DMS53 treated with DMSO at 0.1 percent for 48 hours (cell line): Measurements from ENCODE around the gene NLRX1.
"Not testable (repeated sequence)": the region's sequence is repeated elsewhere in the genome, so short reads cannot be mapped to it uniquely, and the experiment has no call there.

ENCODE experiments used
- DNase-seq: peaks from one replicate; lab custom pipeline; 2025; ENCODE audit not compliant: unreplicated experiment; lab: John Stamatoyannopoulos, UW

NLRX1 gene

GRCh38 chr11:119154178-119154577, 14.3 kb upstream of the NLRX1 start:
- DNase-seq, result no peak

- DNase-seq, result no peak
Measured at GRCh38 chr11:119155733-119156492, 12.6 kb upstream of the NLRX1 start.

GRCh38 chr11:119156496-119156895, 12.0 kb upstream of the NLRX1 start:
- no peak for DNase-seq

DNA sequence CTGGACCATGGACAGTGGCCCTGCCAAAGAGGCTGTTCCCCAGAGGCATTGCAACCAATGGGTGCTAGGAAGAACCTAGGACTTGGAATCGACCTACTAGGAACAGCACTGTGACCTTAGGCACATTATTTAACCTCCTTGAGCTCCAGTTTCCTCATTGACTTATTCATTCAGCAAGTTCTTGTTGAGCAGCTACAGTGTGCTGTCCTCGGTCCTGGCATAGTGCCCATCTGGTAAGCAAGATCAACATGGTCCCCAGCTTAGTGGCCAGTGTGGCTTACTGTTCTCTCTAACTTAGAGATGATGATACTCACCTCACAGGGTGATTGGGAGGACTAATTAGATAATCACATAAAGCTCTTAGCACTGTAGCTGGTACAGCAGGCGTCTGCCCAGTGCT, 11.5 kb upstream of the NLRX1 start:
- DNase-seq, result no peak

DNA sequence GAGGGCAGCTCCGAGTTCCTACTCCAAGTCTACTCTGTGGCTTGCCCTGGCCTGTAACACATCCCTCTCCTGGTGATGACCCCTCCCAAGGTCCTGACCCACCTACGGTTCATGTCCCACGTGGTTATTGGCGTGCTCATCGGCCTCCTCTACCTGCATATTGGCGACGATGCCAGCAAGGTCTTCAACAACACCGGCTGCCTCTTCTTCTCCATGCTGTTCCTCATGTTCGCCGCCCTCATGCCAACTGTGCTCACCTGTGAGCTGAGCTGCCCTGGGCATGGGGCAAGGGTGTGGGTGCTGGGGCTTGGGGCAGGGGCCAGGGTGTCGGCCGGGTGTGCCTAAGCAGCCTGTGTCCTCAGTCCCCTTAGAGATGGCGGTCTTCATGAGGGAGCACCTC, 10.1 kb upstream of the NLRX1 start:
- no peak for DNase-seq

- no peak for DNase-seq
Measured at GRCh38 chr11:119160151-119160550, 8.4 kb upstream of the NLRX1 start.

DNA sequence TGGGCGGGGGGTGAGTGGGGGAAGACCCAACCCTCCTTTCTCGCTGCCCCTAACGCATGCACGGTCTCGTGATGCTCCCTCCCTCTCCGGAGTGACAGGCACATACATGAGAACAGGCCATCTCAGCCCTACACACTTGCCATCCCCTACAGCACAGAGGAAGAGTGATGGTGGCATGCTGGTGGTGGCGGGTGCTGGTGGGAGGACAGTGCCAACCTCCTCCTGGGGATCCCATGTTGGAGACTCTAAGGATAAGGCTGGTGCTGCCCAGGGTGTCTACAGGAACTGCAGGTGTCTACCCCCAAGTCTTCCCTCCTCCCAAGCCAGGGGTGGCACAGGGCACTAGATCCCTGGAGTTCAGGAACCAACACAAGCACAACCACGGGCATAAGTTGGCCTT, 6.7 kb upstream of the NLRX1 start:
- no peak for DNase-seq

DNA sequence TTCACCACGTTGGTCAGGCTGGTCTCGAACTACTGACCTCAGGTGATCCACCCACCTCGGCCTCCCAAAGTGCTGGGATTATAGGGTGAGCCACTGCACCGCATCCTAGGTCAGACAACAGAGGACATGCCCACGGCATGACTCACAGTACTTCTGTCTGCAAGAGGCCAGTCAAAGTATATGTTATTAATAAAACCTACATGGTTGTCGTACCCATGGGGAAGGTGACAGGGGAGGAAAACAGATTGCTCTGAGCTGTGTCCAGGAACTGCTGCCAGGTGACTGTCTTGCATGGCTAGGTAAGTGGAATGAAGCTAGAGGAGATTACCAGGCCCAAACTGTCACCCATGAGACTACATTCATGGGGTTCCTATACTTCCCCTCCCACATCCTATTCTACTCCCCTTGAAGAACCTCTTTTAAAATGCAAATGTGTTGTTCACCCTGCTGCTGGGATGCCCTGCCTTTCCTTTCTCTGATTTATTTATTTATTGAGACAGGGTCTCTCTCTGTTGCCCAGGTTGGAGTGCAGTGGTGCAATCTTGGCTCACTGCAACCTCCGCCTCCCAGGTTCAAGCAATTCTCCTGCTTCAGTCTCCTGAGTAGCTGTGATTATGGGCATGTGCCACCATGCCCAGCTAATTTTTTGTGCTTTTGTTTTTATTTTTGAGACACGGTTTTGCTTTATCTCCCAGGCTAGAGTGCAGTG, 2.0 kb upstream of the NLRX1 start:
- peak; percentile 69 for DNase-seq

GRCh38 chr11:119167077-119167458, 1.5 kb upstream of the NLRX1 start:
- not testable (repeated sequence) for DNase-seq

GRCh38 chr11:119167933-119168332, 592 bp upstream of the NLRX1 start:
- no peak for DNase-seq

DNA sequence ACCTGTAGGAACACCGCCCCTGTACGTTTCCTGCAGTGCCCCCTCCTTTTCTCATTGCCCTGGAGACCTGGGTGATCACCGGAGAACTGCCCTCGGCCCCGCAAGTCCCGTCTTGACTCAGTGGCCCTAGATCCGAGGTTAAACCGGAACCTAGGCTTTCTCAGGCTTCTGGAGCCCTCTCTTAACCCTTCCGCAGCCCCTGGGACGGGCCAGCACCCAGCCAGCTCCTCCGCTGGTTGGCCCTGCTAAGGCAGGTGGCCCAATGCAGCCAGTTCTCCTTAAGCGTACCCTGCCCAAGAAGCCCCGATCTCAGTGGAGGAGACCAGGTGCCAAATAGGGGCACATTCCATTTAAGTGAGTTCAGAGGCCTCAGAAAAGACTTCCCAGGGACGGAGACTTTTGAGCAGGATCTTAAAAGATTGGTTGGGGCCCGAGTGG, 776 bp downstream of the NLRX1 start:
- DNase-seq, result no peak

DNA sequence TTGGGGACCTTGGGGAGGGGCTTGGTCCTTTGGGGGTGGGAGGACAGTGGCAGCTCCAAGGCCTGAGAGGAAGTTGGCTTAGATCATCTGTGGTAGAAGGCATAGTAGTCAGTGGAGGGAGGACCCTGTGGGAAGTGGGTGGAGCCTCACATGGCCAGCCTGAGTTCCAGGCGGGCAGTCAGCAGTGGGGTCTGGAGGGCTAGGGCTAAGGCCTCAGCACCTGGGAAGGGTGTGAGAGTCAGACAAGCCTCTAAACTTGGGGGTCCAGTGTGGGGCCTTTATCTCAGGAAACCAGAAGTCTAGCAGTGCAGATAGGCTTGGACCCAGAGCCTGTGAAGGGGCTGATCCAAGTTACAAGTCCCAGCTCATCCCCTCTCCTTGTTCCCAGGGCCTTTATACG, 4.0 kb downstream of the NLRX1 start:
- no peak for DNase-seq

GRCh38 chr11:119173453-119173852, 4.9 kb downstream of the NLRX1 start:
- DNase-seq, result no peak

GRCh38 chr11:119175493-119176077, 7.1 kb downstream of the NLRX1 start:
- peak; percentile 31 for DNase-seq

- DNase-seq, result peak; percentile 6
Measured at GRCh38 chr11:119178166-119178680, 9.7 kb downstream of the NLRX1 start.

DNA sequence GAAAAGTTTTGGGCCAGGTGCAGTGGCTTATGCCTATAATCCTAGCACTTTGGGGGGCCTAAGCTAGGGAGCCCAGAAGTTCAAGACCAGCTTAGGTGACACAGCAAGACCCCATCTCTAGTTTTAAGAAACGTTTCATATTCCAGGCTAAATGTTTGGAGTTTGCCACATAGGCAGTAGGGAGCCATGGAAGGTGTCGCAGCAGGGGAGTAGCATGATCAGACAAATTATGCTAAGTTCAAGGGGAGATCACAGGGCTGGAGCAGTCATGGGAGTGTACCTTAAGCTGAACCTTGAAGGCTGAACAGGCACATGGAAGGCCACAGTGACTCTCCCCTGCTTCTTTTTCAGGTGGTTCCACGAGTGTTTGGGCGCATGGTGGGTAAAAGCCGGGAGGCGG, 10.8 kb downstream of the NLRX1 start:
- DNase-seq, result no peak

GRCh38 chr11:119179983-119180382, 11.5 kb downstream of the NLRX1 start:
- peak; percentile 97 for DNase-seq

DNA sequence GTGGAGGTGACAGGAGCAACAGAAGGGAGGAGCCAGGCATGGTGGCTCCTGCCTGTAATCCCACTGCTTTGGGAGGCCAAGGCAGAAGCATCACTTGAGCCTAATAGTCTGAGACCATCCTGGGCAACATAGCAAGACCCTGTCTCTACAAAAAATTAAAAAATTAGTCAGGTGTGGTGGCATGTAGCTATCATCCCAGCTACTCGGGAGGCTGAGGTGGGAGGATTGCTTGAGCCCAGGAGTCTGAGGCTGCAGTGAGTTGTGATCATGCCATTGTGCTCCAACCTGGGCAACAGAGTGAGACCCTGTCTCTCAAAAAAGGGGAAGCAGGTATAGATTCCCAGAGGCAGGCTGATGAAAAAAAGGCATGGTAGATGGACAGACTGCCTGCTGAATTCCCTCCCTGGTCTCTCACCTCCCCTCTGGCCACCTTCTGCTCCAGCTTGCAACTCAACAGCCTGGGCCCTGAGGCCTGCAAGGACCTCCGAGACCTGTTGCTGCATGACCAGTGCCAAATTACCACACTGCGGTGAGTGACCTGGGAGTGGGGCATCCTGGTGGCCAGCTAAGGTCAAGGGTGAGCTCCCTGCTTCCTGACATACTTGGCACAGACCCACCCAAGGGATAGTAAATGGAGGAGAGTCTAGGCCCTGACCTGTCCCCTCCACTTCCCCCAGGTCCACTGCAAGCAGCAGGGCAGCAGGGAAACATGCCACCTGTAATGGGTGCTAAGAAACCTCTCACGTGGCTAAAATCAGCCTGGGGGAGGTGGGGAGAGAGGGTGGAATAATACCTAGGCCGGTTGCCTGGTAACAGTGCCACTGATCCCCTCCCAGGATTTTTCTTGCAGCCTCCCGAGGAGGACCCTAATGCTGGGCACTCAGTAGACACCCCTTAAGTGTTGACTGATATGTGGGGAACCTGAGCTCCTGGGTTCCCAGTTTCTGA, 12.5 kb downstream of the NLRX1 start:
- no peak for DNase-seq

GRCh38 chr11:119181677-119182412, 13.3 kb downstream of the NLRX1 start:
- DNase-seq, result peak; percentile 40

DNA sequence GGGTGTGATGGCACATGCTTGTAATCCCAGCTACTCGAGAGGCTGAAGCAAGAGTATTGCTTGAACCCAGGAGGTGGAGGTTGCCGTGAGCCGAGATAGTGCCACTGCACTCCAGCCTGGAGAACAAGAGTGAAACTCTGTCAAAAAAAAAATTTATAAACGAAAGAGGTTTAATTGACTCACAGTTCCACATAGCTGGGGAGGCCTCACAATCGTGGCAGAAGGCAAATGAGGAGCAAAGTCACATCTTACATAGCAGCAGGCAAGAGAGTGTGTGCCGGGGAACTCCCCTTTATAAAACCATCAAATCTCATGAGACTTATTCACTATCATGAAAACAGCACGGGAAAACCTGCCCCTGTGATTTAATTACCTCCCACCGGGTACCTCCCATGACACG, 15.9 kb downstream of the NLRX1 start:
- not testable (repeated sequence) for DNase-seq
